PC-9 (cell line): ENCODE results near the gene COX18. TPM values are rescaled to one million over a fixed set of nuclear protein-coding genes. Genes with fewer than 3 reads are reported as not detected.

Experiments
- BruUV-seq: library from RNA; stranded (reverse); fragments of 400-500 nt; replicated peaks from 2 replicates; lab custom pipeline; 2021; lab: Mats Ljungman, UMichigan
- CTCF ChIA-PET: fragments of 300-600 bp; sonication (Branson Sonifier 250); formaldehyde crosslinking; loops from one replicate; lab custom pipeline; 2022; ENCODE audit warnings: antibody characterized with exemption; lab: Charles Lee
- POLR2A ChIA-PET: fragments of 300-600 bp; sonication (Branson Sonifier 250); formaldehyde crosslinking; loops from one replicate; lab custom pipeline; 2022; ENCODE audit warnings: antibody characterized with exemption; ENCODE audit not compliant: unreplicated experiment; lab: Charles Lee
- DNase-seq, 2 experiments: peaks; one replicate each; pipeline versions ENCODE4 v3.0.0 to v3.0.0-alpha.2; 2015 to 2022; ENCODE audit warnings: mixed read lengths in 1 of 2
- H2AFZ ChIP-seq: fragments of 200-600 bp; sonication (generic); 2 replicates; pipeline ENCODE4 v1.8.1; 2017; ENCODE audit warnings: antibody characterized with exemption
- H3F3A ChIP-seq: fragments of 200-600 bp; sonication (generic); 2 replicates; pipeline ENCODE4 v1.8.1; 2017; ENCODE audit warnings: antibody characterized with exemption, mild to moderate bottlenecking, low read depth; ENCODE audit not compliant: insufficient read depth
- H3K27ac ChIP-seq: fragments of 200-600 bp; sonication (generic); 2 replicates; pipeline ENCODE4 v1.6.1; 2016; ENCODE audit warnings: mixed run types
- H3K27me3 ChIP-seq: fragments of 200-600 bp; sonication (generic); 2 replicates; pipeline ENCODE4 v1.6.1; 2016; ENCODE audit warnings: low read depth, mixed run types; ENCODE audit not compliant: insufficient read depth
- H3K36me3 ChIP-seq: fragments of 200-600 bp; sonication (generic); 2 replicates; pipeline ENCODE4 v1.6.1; 2016; ENCODE audit warnings: low read depth, mixed run types
- H3K4me1 ChIP-seq: fragments of 200-600 bp; sonication (generic); replicated peaks from 2 replicates; pipeline ENCODE4 v1.6.1; 2016; ENCODE audit warnings: mixed run types; ENCODE audit not compliant: insufficient read depth
- H3K4me2 ChIP-seq: fragments of 200-600 bp; sonication (generic); 2 replicates; pipeline ENCODE4 v1.6.1; 2017; ENCODE audit warnings: mixed run types
- H3K4me3 ChIP-seq: fragments of 200-600 bp; sonication (generic); 2 replicates; pipeline ENCODE4 v1.6.1; 2016; ENCODE audit warnings: mixed run types
- H3K79me2 ChIP-seq: fragments of 200-600 bp; sonication (generic); 2 replicates; pipeline ENCODE4 v1.6.1; 2017; ENCODE audit warnings: low read depth, mixed run types
- H3K9me2 ChIP-seq: fragments of 200-600 bp; sonication (generic); 2 replicates; pipeline ENCODE4 v1.8.1; 2017; ENCODE audit warnings: mild to moderate bottlenecking; ENCODE audit not compliant: insufficient read depth
- H3K9me3 ChIP-seq: fragments of 200-600 bp; sonication (generic); 2 replicates; pipeline ENCODE4 v1.8.1; 2016; ENCODE audit warnings: low read depth; ENCODE audit not compliant: insufficient read depth
- H4K20me1 ChIP-seq: fragments of 200-600 bp; sonication (generic); 2 replicates; pipeline ENCODE4 v1.8.1; 2017; ENCODE audit not compliant: insufficient read depth
- CTCF ChIP-seq: fragments of 200-600 bp; sonication (generic); conservative IDR thresholded peaks from 2 replicates; pipeline ENCODE4 v1.6.1; 2017; ENCODE audit warnings: mixed run types, antibody characterized with exemption, mild to moderate bottlenecking, moderate library complexity
- EZH2 ChIP-seq: fragments of 200-600 bp; sonication (generic); IDR thresholded peaks from 2 replicates; pipeline ENCODE4 v1.8.0; 2017; ENCODE audit warnings: antibody characterized with exemption, low read depth
- intact Hi-C: fragments of 100-400 bp; cut with micrococcal nuclease; formaldehyde crosslinking; loops from one replicate; pipeline ENCODE4 v1.10.0; 2022; ENCODE audit not compliant: unreplicated experiment
- total RNA-seq: library from RNA; stranded (reverse); gene quantifications from 2 replicates; pipeline ENCODE4 v1.2.3, GENCODE V29; 2021

Gene COX18
- total RNA-seq, 1 experiment from 2014 or later = 8.0 TPM

- CTCF ChIA-PET = no interaction called here
- BruUV-seq = no TSS peak
- no peak overlapping the region for H3K4me3 ChIP-seq
Observed at GRCh38 chr4:73012673-73013072, 56.8 kb downstream of the COX18 start.

GRCh38 chr4:73011629-73011985 lies 57.9 kb downstream of the COX18 start:
- no peaks in the 10 kb centered on the region for H4K20me1 ChIP-seq
- H3K9me2 ChIP-seq = no peaks in the 10 kb centered on the region
- ChIA-PET CTCF (no interaction called here), POLR2A (no interaction called here)
- H3K4me3 ChIP-seq = no peak overlapping the region
- DNase-seq = no peak
- H3K36me3 ChIP-seq = no peaks in the 10 kb centered on the region
- H3K9me3 ChIP-seq = no peaks in the 10 kb centered on the region
- no peaks in the 10 kb centered on the region for H3K4me1 ChIP-seq
- BruUV-seq = no TSS peak
- intact Hi-C loops = no loop called here
- TF ChIP-seq CTCF (no peak), EZH2 (no peak)
- no peaks in the 10 kb centered on the region for H3K27me3 ChIP-seq
- no peak overlapping the region for H3K27ac ChIP-seq
- H3K4me2 ChIP-seq = no peak overlapping the region
- H3K79me2 ChIP-seq = no peaks in the 10 kb centered on the region
- no peak overlapping the region for H2AFZ ChIP-seq
- H3F3A ChIP-seq = no peaks in the 10 kb centered on the region

More at GRCh38 chr4:73012673-73013072, 56.8 kb downstream of the COX18 start:
- no peaks in the 10 kb centered on the region for H3F3A ChIP-seq
- H3K27ac ChIP-seq = no peak overlapping the region
- TF ChIP-seq EZH2 = no peak
- no peak for TF ChIP-seq CTCF
- no peaks in the 10 kb centered on the region for H3K79me2 ChIP-seq
- no peaks in the 10 kb centered on the region for H3K9me3 ChIP-seq
- H3K9me2 ChIP-seq = no peaks in the 10 kb centered on the region
- intact Hi-C loops = no loop called here
- H3K4me1 ChIP-seq = no peaks in the 10 kb centered on the region
- POLR2A ChIA-PET = no interaction called here
- no peaks in the 10 kb centered on the region for H3K36me3 ChIP-seq
- no peak overlapping the region for H3K4me2 ChIP-seq
- H3K27me3 ChIP-seq = no peaks in the 10 kb centered on the region
- no peak overlapping the region for H2AFZ ChIP-seq
- no peak for DNase-seq
- H4K20me1 ChIP-seq = no peaks in the 10 kb centered on the region

DNA sequence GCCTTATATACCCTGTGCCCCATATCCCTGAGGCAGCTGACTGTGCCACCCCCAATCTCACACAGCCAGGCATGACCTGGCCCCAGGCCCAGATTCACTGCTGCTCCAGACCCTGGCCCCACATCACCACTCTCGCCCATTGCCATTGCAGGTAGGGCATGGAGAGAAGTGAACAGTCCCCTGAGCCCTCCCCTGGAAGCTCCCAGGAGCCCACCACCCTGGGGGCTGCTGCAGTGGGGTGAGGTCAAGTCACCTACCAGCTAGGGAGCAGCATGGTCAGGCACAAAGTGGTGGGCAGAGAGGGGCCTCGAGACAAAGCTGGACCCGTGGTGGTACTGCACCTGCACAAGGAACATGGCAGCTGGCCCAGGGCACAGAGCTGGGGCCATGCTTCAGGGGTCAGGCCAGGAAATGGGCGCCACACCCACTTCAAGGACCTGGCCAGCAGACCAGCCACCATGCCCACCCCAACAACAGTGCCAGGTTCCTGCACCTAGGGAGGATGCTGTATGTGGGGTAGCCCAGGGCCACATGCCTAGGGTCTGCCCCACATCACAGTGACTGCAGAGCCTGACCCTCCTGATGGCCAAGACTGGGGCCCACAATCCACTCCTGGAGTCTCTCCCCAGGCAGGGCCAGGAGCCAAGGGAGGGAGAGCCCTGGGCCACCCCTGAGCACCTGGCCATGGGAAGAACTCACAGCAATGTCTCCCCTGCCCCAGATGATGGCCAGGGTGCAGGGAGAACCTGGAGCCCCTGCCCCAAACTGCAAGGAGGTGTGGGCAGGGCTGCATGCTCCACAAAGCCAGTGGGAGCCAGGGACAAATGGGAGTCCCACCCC lies 58.5 kb downstream of the COX18 start:
- intact Hi-C loops = no loop called here
- CTCF ChIA-PET = no interaction called here
- no peaks in the 10 kb centered on the region for H3K27me3 ChIP-seq

More for the DNA sequence above, 58.5 kb downstream of the COX18 start:
- Histone ChIP-seq H3K4me3 (no peak overlapping the region), H3K4me1 (no peaks in the 10 kb centered on the region), H4K20me1 (no peaks in the 10 kb centered on the region), H3K9me3 (no peaks in the 10 kb centered on the region), H3K79me2 (no peaks in the 10 kb centered on the region), H3K27ac (no peak overlapping the region), H3K4me2 (no peak overlapping the region), H3K9me2 (no peaks in the 10 kb centered on the region), H2AFZ (no peak overlapping the region), H3F3A (no peaks in the 10 kb centered on the region), H3K36me3 (no peaks in the 10 kb centered on the region)
- POLR2A ChIA-PET = no interaction called here
- BruUV-seq = no TSS peak
- no peak for DNase-seq
- TF ChIP-seq EZH2 = no peak
- no peak for TF ChIP-seq CTCF
